Thyroid gland (tissue), 4 donors: ENCODE data around the gene SLC2A4. TPM values are rescaled to one million over a fixed set of nuclear protein-coding genes. Genes with fewer than 3 reads are reported as not detected.
A peak's percentile ranks its signal among the peaks of the same experiment; 100 is the strongest.

Experiments
- DNase-seq, 2 donors: peaks; one replicate each; pipeline ENCODE4 v3.0.0-alpha.2; 2019
- H3K27ac ChIP-seq, 3 donors: fragments of 200-600 bp; sonication (generic); 1 replicate in 2 of 3; 2 replicates in 1 of 3; pipeline ENCODE4 v1.5.1; 2016 to 2019; ENCODE audit warnings: mild to moderate bottlenecking in 1 of 3, moderate library complexity in 1 of 3
- H3K27me3 ChIP-seq: fragments of 200-600 bp; sonication (generic); one replicate; pipeline ENCODE4 v1.5.1; 2019
- H3K36me3 ChIP-seq, 2 donors: fragments of 200-600 bp; sonication (generic); one replicate each; pipeline ENCODE4 v1.5.1; 2016 to 2019
- H3K4me1 ChIP-seq, 2 donors: fragments of 200-600 bp; sonication (generic); one replicate each; pipeline ENCODE4 v1.5.1; 2017 to 2019
- H3K4me3 ChIP-seq, 3 donors: fragments of 200-600 bp; sonication (generic); replicated peaks in 1 of 3; 1 replicate in 2 of 3; 2 replicates in 1 of 3; pipeline ENCODE4 v1.5.1; 2016; ENCODE audit warnings: mild to moderate bottlenecking in 1 of 3
- H3K9me3 ChIP-seq: fragments of 200-600 bp; sonication (generic); one replicate; pipeline ENCODE4 v1.5.1; 2017
- CTCF ChIP-seq, 6 experiments: fragments of 200-600 bp in 3 of 6; fragments of 450-650 bp in 3 of 6; sonication (generic) in 3 of 6; IDR thresholded peaks; one replicate each; pipeline ENCODE4 v1.5.1; 2016 to 2019; ENCODE audit warnings: antibody characterized with exemption in 6 of 6, mild to moderate bottlenecking in 2 of 6, inconsistent platforms in 1 of 6, moderate library complexity in 1 of 6
- POLR2A ChIP-seq, 2 donors: fragments of 450-650 bp; IDR thresholded peaks; one replicate each; pipeline ENCODE4 v1.6.1; 2017; ENCODE audit warnings: antibody characterized with exemption in 2 of 2, mild to moderate bottlenecking in 2 of 2, moderate library complexity in 1 of 2
- WGBS, 2 donors: methylation state at CpG; one replicate each; pipeline ENCODE4 v1.1.5; 2017; 5-methylcytosine and 5-hydroxymethylcytosine counted together
- intact Hi-C: fragments of 100-400 bp; cut with DNase I; formaldehyde crosslinking; loops from one replicate; pipeline ENCODE4 v1.15.1; 2023
- total RNA-seq, 4 donors: library from RNA; depleted of rRNA; stranded (reverse); fragments of >200 nt; gene quantifications; one replicate each; pipeline ENCODE4 v1.2.3, GENCODE V29; 2016

SLC2A4 gene
- total RNA-seq, 4 donors from 2014 or later, result 2.5 to 14.6 (median 3.9) TPM

GRCh38 chr17:7308625-7309433 is 27.3 kb downstream of the SLC2A4 start:
- TF ChIP-seq POLR2A (IDR thresholded peaks at IDR 0.05) (no peak), CTCF (IDR thresholded peaks at IDR 0.05) (no peak)
- Histone ChIP-seq H3K4me3 (peak overlapping the region; percentile 43 to 99 (median 89)), H3K27ac (peak overlapping the region; percentile 94 to 98 (median 97)), H3K27me3 (no peaks in the 10 kb centered on the region), H3K36me3 (peaks cover 40 to 41% of the 10 kb centered on the region in 2 donors), H3K4me1 (peaks cover 18 to 28% of the 10 kb centered on the region in 2 donors), H3K9me3 (no peaks in the 10 kb centered on the region)
- intact Hi-C loops, result no loop called here
- DNase-seq, result peak; percentile 81
- 2 to 4% methylated on average over 14 of the region's 14 CpGs for WGBS, 2 donors

- TF ChIP-seq POLR2A (IDR thresholded peaks at IDR 0.05), result no peak
- TF ChIP-seq CTCF (IDR thresholded peaks at IDR 0.05), result no peak
- Histone ChIP-seq H3K36me3 (peaks cover 40 to 43% of the 10 kb centered on the region in 2 donors), H3K27ac (no peak overlapping the region), H3K4me1 (peaks cover 22 to 36% of the 10 kb centered on the region in 2 donors), H3K4me3 (no peak overlapping the region), H3K9me3 (no peaks in the 10 kb centered on the region), H3K27me3 (no peaks in the 10 kb centered on the region)
- WGBS, 2 donors, result 89 to 91% methylated on average over 12 of the region's 12 CpGs
- intact Hi-C loops, result no loop called here
- DNase-seq, result no peak
Observed at GRCh38 chr17:7309628-7310027, 28.1 kb downstream of the SLC2A4 start.

- Histone ChIP-seq H3K4me3 (no peak overlapping the region), H3K36me3 (peaks cover 40 to 43% of the 10 kb centered on the region in 2 donors), H3K4me1 (peaks cover 28 to 42% of the 10 kb centered on the region in 2 donors), H3K9me3 (no peaks in the 10 kb centered on the region), H3K27ac (no peak overlapping the region), H3K27me3 (no peaks in the 10 kb centered on the region)
- no peak for TF ChIP-seq POLR2A (IDR thresholded peaks at IDR 0.05)
- no peak for TF ChIP-seq CTCF (IDR thresholded peaks at IDR 0.05)
- intact Hi-C loops, result no loop called here
- WGBS, 2 donors, result 84 to 89% methylated on average over 7 of the region's 7 CpGs
- no peak for DNase-seq
Observed at GRCh38 chr17:7311110-7311705, 29.7 kb downstream of the SLC2A4 start.

GRCh38 chr17:7312432-7313087 is 31.0 kb downstream of the SLC2A4 start:
- no peak overlapping the region for H3K27ac ChIP-seq

More at GRCh38 chr17:7312432-7313087, 31.0 kb downstream of the SLC2A4 start:
- 88 to 89% methylated on average over 7 of the region's 7 CpGs for WGBS, 2 donors
- Histone ChIP-seq H3K27me3 (no peaks in the 10 kb centered on the region), H3K9me3 (no peaks in the 10 kb centered on the region), H3K4me3 (no peak overlapping the region), H3K36me3 (peaks cover 43 to 48% of the 10 kb centered on the region in 2 donors), H3K4me1 (peaks cover 28 to 39% of the 10 kb centered on the region in 2 donors)
- TF ChIP-seq CTCF (IDR thresholded peaks at IDR 0.05) (no peak), POLR2A (IDR thresholded peaks at IDR 0.05) (no peak)
- DNase-seq, result no peak
- intact Hi-C loops, result no loop called here
